ENCODE measurements around the gene CDC42BPA.

DNA sequence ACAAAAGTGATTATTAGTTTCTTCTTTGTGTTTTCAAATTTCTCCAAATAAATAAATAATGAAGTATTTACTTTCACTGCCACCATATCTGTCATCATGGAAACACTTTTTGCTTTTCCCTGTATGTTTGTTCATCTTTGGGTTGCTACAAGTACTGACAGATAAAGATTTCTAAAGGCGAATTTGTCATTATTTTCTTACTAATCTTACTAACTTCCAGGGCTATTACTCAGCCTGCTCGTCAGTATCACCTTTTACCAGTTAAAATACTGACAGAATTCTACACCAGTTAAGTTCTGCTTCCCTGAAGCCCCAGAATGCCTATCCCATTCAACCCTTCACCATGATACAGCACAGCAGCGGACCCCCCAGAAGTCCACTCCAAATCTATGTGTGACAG lies 106.1 kb downstream of the CDC42BPA start:
- no peak for TF ChIP-seq POLR2A (IDR thresholded peaks at IDR 0.05)
- TF ChIP-seq, protein P1, sequence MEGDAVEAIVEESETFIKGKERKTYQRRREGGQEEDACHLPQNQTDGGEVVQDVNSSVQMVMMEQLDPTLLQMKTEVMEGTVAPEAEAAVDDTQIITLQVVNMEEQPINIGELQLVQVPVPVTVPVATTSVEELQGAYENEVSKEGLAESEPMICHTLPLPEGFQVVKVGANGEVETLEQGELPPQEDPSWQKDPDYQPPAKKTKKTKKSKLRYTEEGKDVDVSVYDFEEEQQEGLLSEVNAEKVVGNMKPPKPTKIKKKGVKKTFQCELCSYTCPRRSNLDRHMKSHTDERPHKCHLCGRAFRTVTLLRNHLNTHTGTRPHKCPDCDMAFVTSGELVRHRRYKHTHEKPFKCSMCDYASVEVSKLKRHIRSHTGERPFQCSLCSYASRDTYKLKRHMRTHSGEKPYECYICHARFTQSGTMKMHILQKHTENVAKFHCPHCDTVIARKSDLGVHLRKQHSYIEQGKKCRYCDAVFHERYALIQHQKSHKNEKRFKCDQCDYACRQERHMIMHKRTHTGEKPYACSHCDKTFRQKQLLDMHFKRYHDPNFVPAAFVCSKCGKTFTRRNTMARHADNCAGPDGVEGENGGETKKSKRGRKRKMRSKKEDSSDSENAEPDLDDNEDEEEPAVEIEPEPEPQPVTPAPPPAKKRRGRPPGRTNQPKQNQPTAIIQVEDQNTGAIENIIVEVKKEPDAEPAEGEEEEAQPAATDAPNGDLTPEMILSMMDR (IDR thresholded peaks at IDR 0.05), result no peak
